ENCODE results near the gene RBMS3.

Gene RBMS3

GRCh38 chr3:29277249-29277648 is 3.6 kb upstream of the RBMS3 start:
- DNase-seq (ENCODE audit: low read depth in 2 of 2) = no peak

GRCh38 chr3:29279286-29279685 is 1.6 kb upstream of the RBMS3 start:
- no peak for DNase-seq (ENCODE audit: low read depth in 2 of 2)

- no peak for DNase-seq (ENCODE audit: low read depth in 2 of 2)
These were observed 1.1 kb upstream of the RBMS3 start for GRCh38 chr3:29279806-29280205.

- no peak for DNase-seq (ENCODE audit: low read depth in 2 of 2)
These were observed 148 bp downstream of the RBMS3 start for GRCh38 chr3:29281094-29281343.

- no peak for DNase-seq (ENCODE audit: low read depth in 2 of 2)
These were observed 722 bp downstream of the RBMS3 start for GRCh38 chr3:29281344-29282241.

- DNase-seq (ENCODE audit: low read depth in 2 of 2) = no peak
These were observed 1.8 kb downstream of the RBMS3 start for GRCh38 chr3:29282427-29283230.

- no peak for DNase-seq (ENCODE audit: low read depth in 2 of 2)
These were observed 2.6 kb downstream of the RBMS3 start for GRCh38 chr3:29283231-29284119.

- DNase-seq (ENCODE audit: low read depth in 2 of 2) = no peak
These were observed 3.6 kb downstream of the RBMS3 start for GRCh38 chr3:29284497-29284896.

GRCh38 chr3:29285471-29286071 is 4.7 kb downstream of the RBMS3 start:
- no peak for DNase-seq (ENCODE audit: low read depth in 2 of 2)

GRCh38 chr3:29286478-29287240 is 5.8 kb downstream of the RBMS3 start:
- DNase-seq (ENCODE audit: low read depth in 2 of 2) = no peak

GRCh38 chr3:29290596-29290995 is 9.7 kb downstream of the RBMS3 start:
- no peak for DNase-seq (ENCODE audit: low read depth in 2 of 2)

- no peak for DNase-seq (ENCODE audit: low read depth in 2 of 2)
These were observed 10.6 kb downstream of the RBMS3 start for GRCh38 chr3:29291260-29291981.

- no peak for DNase-seq (ENCODE audit: low read depth in 2 of 2)
These were observed 11.1 kb downstream of the RBMS3 start for GRCh38 chr3:29291982-29292363.

GRCh38 chr3:29293421-29293820 is 12.6 kb downstream of the RBMS3 start:
- no peak for DNase-seq (ENCODE audit: low read depth in 2 of 2)

- DNase-seq (ENCODE audit: low read depth in 2 of 2) = no peak
These were observed 17.1 kb downstream of the RBMS3 start for GRCh38 chr3:29297998-29298397.

- DNase-seq (ENCODE audit: low read depth in 2 of 2) = no peak
These were observed 20.6 kb downstream of the RBMS3 start for GRCh38 chr3:29301332-29302019.

- DNase-seq (ENCODE audit: low read depth in 2 of 2) = no peak
These were observed 21.7 kb downstream of the RBMS3 start for GRCh38 chr3:29302619-29303018.

- no peak for DNase-seq (ENCODE audit: low read depth in 2 of 2)
These were observed 26.4 kb downstream of the RBMS3 start for GRCh38 chr3:29307295-29307694.

- DNase-seq (ENCODE audit: low read depth in 2 of 2) = no peak
These were observed 30.0 kb downstream of the RBMS3 start for GRCh38 chr3:29310865-29311264.

GRCh38 chr3:29311795-29312194 is 30.9 kb downstream of the RBMS3 start:
- DNase-seq (ENCODE audit: low read depth in 2 of 2) = no peak

Data from activated CD8-positive, alpha-beta memory T cell treated with anti-CD3 and anti-CD28 coated beads for 4 hours (primary cell).